ENCODE measurements around the gene SRGAP1.

The SRGAP1 gene

GRCh38 chr12:64027311-64027710 is 182.8 kb downstream of the SRGAP1 start (continued):
- TF ChIP-seq IKZF3 (tag by site-specific recombination; IDR thresholded peaks at IDR 0.05) (no peak), ZNF704 (tag by site-specific recombination; IDR thresholded peaks at IDR 0.05) (no peak), ZNF37A (tag by site-specific recombination; IDR thresholded peaks at IDR 0.05) (no peak), ZNF366 (tag by site-specific recombination; conservative IDR thresholded peaks at IDR 0.05) (no peak), ZNF76 (tag by site-specific recombination; IDR thresholded peaks at IDR 0.05; ENCODE audit: borderline replicate concordance, low read depth) (no peak), ZNF214 (tag by site-specific recombination; IDR thresholded peaks at IDR 0.05; ENCODE audit: borderline replicate concordance) (no peak), ZNF596 (tag by site-specific recombination; IDR thresholded peaks at IDR 0.05) (no peak), ZNF843 (tag by site-specific recombination; IDR thresholded peaks at IDR 0.05) (no peak), ZBTB21 (tag by site-specific recombination; IDR thresholded peaks at IDR 0.05) (no peak), ZBTB26 (tag by site-specific recombination; optimal IDR thresholded peaks at IDR 0.05) (no peak), ZNF544 (tag by site-specific recombination; IDR thresholded peaks at IDR 0.05) (no peak), ZNF132 (tag by site-specific recombination; IDR thresholded peaks at IDR 0.05; ENCODE audit: borderline replicate concordance) (no peak)

- H3K4me3 ChIP-seq (ENCODE audit: low read depth, low read length) = no peak overlapping the region
- H3K36me3 ChIP-seq (ENCODE audit: control insufficient read depth in 2 of 2, insufficient read depth in 1 of 2, low read length in 2 of 2) = no peaks in the 10 kb centered on the region
- no peaks in the 10 kb centered on the region for H3K9me3 ChIP-seq (ENCODE audit: control insufficient read depth, insufficient read depth, low read depth, low read length)
- H3K27ac ChIP-seq (ENCODE audit: extremely low read depth, low read depth, low read length) = no peak overlapping the region
- no peaks in the 10 kb centered on the region for H3K4me1 ChIP-seq (ENCODE audit: control insufficient read depth, insufficient read depth, low read length)
- ChIA-PET CTCF (interaction anchor here (0.7 kb wide), 1 partner anchor 64 kb away, joined by 3 read pairs; no protein-coding TSS in a partner anchor), POLR2A (no interaction called here)
- TF ChIP-seq ZNF830 (tag by site-specific recombination; IDR thresholded peaks at IDR 0.05; ENCODE audit: low read depth) (no peak), ZFP37 (tag by site-specific recombination; IDR thresholded peaks at IDR 0.05) (no peak), ZNF530 (tag by site-specific recombination; IDR thresholded peaks at IDR 0.05; ENCODE audit: low read depth) (no peak), KLF17 (tag by site-specific recombination; IDR thresholded peaks at IDR 0.05) (no peak), ZNF560 (tag by site-specific recombination; IDR thresholded peaks at IDR 0.05; ENCODE audit: borderline replicate concordance) (no peak)
These were observed 184.0 kb downstream of the SRGAP1 start for GRCh38 chr12:64028541-64028940.

GRCh38 chr12:64029013-64029857 is 184.7 kb downstream of the SRGAP1 start:
- no peak for TF ChIP-seq SETDB1 (IDR thresholded peaks at IDR 0.05; ENCODE audit: insufficient read length, low read length)
- no peak for TF ChIP-seq PRDM6 (tag by site-specific recombination; IDR thresholded peaks at IDR 0.05)
- no peak for TF ChIP-seq ZNF214 (tag by site-specific recombination; IDR thresholded peaks at IDR 0.05; ENCODE audit: borderline replicate concordance)
- TF ChIP-seq ZNF366 (tag by site-specific recombination; conservative IDR thresholded peaks at IDR 0.05) = no peak
- Histone ChIP-seq H3K9me3 (ENCODE audit: control insufficient read depth, insufficient read depth, low read depth, low read length) (no peaks in the 10 kb centered on the region), H3K36me3 (ENCODE audit: control insufficient read depth in 2 of 2, insufficient read depth in 1 of 2, low read length in 2 of 2) (no peaks in the 10 kb centered on the region), H3K4me1 (ENCODE audit: control insufficient read depth, insufficient read depth, low read length) (no peaks in the 10 kb centered on the region), H3K27ac (ENCODE audit: extremely low read depth, low read depth, low read length) (no peak overlapping the region), H3K4me3 (ENCODE audit: low read depth, low read length) (no peak overlapping the region)
- CTCF ChIA-PET = no interaction called here
- POLR2A ChIA-PET = no interaction called here
